HUES64 (cell line): ENCODE results near the gene LRIT2.

ENCODE experiments used
- H3K27ac ChIP-seq: 2 replicates; pipeline ENCODE4 v1.7.0; 2013; ENCODE audit warnings: low read depth, low read length, inconsistent platforms
- H3K27me3 ChIP-seq: 2 replicates; pipeline ENCODE4 v1.6.1; 2013; ENCODE audit warnings: mild to moderate bottlenecking, low read length; ENCODE audit not compliant: insufficient read depth
- H3K36me3 ChIP-seq: 2 replicates; pipeline ENCODE4 v1.6.1; 2013; ENCODE audit warnings: mild to moderate bottlenecking, low read length; ENCODE audit not compliant: insufficient read depth
- H3K4me1 ChIP-seq: 2 replicates; pipeline ENCODE4 v1.6.1; 2013; ENCODE audit warnings: mild to moderate bottlenecking, low read length, moderate library complexity; ENCODE audit not compliant: insufficient read depth
- H3K4me3 ChIP-seq: 2 replicates; pipeline ENCODE4 v1.5.1; 2013; ENCODE audit warnings: mild to moderate bottlenecking, low read length, moderate library complexity
- H3K9ac ChIP-seq: 2 replicates; pipeline ENCODE4 v1.6.1; 2013; ENCODE audit warnings: mild to moderate bottlenecking, low read depth, low read length
- H3K9me3 ChIP-seq: 2 replicates; pipeline ENCODE4 v1.6.1; 2013; ENCODE audit warnings: low read depth, low read length; ENCODE audit not compliant: insufficient read depth
- WGBS: fragments of 150-250, 120-280 bp; methylation state at CpG from one replicate; pipeline ENCODE4 v1.1.7; 2013; ENCODE audit warnings: missing lambda C conversion rate; 5-methylcytosine and 5-hydroxymethylcytosine counted together

Gene LRIT2

DNA sequence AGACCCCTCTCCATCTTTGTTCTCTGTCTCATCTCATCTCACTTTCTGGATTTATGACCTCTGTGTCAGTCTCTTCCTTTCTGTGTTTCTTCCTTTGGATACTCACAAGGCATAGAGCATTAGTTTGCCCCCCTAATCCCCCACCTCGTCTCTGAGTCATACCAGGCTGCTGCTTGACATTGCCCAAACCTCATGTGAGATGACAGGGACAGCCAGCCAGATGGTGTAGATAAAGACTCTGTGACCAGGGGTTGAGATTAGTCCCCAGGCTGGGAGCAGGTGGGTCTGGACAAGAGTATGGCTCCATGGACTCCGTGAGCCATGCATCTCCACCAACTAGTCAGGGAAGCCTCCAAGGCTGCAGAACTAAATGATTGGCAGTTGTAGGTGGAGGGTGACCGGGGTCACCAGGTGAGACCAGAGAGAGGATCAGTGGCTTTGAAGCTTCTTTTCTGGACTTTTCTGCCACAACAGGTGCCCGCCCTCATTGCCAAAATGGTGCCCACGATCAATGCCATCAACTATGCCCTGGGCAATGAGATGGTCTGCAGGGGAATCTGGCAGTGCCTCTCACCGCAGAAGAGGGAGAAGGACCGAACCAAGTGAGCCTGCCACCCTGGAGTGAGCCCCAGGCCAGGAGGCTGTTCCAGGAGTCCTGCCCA, 32.8 kb upstream of the LRIT2 start:
- 93% methylated on average over 7 of the region's 7 CpGs for WGBS
- no peaks in the 10 kb centered on the region for H3K4me1 ChIP-seq
- H3K36me3 ChIP-seq, result no peaks in the 10 kb centered on the region
- H3K27ac ChIP-seq, result no peak overlapping the region
- H3K9ac ChIP-seq, result no peak overlapping the region
- H3K27me3 ChIP-seq, result peaks cover 11% of the 10 kb centered on the region
- H3K9me3 ChIP-seq, result no peaks in the 10 kb centered on the region
- H3K4me3 ChIP-seq, result no peak overlapping the region

DNA sequence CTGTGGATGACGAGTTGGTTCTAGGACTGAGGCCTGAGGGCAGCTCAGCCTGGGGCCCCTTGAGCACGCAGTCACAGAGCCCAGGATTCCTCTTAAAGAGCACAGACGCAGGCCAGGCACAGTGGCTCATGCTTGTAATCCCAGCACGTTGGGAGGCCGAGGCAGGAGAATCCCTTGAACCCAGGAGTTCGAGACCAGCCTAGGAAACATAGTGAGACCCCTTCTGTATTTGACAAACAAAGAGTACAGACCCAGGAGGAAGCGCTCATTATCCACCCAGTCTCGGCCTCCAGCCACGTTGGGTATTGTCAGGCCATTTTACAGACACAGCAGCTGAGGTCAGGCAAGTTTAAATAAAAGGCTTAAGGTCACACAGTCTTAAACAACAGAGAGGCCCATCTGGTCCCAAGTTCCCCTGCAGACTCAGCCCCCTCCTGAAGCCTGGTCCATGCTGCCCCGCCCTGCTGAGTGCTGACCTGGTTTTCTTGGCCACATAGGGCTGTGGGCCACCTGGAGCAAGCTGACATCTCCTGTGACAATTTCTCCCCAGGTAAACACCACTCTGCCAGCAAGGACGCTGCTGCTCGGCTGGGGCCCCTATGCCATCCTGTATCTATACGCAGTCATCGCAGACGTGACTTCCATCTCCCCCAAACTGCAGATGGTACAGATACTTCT, 32.1 kb upstream of the LRIT2 start:
- Histone ChIP-seq H3K27ac (no peak overlapping the region), H3K4me1 (no peaks in the 10 kb centered on the region), H3K27me3 (peaks cover 11% of the 10 kb centered on the region), H3K4me3 (no peak overlapping the region), H3K36me3 (no peaks in the 10 kb centered on the region), H3K9me3 (no peaks in the 10 kb centered on the region), H3K9ac (no peak overlapping the region)
- 85% methylated on average over 15 of the region's 15 CpGs for WGBS

DNA sequence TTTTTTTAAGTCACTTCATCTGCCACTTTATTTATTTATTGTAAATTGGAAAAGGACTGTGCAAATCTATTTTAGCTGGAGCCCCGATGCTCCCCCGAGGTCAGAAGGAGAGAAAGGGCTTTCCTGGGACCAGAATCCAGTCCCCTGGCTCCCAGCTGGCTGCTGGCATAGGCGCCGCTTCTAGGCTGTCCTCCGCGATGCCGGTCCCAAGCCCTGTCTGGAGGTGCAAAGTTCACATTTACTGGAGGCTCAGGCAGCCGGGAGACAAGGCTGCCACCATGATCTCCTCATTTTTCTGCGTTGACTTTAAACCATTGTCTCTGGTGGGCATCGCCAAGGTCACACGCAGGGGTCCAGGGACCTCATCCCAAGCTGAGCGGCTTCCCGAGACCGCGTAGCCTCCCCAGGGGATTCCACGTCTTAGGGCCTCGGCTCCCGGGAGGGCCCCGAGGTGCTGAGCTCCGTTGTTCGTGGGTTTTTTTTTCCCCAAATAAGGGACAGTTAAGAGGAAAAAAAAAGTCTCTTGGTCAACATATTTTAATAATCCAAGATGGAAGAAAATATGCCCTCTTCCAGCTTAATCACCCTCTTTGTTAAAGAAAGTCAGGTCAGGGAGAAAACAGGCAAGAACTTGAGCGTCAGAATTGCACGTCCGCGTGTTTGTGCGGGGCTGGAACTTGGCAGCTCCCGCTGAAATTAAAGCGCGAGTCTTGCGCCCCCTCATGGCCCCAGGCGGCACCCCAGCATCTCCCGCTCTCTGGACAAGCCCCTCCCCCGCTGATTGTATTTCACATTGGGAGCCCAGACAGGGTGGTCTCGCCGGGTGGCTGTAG, 31.4 kb upstream of the LRIT2 start:
- Histone ChIP-seq H3K4me1 (no peaks in the 10 kb centered on the region), H3K27ac (no peak overlapping the region), H3K4me3 (no peak overlapping the region), H3K27me3 (peaks cover 11% of the 10 kb centered on the region), H3K9me3 (no peaks in the 10 kb centered on the region), H3K9ac (no peak overlapping the region), H3K36me3 (no peaks in the 10 kb centered on the region)
- WGBS, result 71% methylated on average over 34 of the region's 35 CpGs

DNA sequence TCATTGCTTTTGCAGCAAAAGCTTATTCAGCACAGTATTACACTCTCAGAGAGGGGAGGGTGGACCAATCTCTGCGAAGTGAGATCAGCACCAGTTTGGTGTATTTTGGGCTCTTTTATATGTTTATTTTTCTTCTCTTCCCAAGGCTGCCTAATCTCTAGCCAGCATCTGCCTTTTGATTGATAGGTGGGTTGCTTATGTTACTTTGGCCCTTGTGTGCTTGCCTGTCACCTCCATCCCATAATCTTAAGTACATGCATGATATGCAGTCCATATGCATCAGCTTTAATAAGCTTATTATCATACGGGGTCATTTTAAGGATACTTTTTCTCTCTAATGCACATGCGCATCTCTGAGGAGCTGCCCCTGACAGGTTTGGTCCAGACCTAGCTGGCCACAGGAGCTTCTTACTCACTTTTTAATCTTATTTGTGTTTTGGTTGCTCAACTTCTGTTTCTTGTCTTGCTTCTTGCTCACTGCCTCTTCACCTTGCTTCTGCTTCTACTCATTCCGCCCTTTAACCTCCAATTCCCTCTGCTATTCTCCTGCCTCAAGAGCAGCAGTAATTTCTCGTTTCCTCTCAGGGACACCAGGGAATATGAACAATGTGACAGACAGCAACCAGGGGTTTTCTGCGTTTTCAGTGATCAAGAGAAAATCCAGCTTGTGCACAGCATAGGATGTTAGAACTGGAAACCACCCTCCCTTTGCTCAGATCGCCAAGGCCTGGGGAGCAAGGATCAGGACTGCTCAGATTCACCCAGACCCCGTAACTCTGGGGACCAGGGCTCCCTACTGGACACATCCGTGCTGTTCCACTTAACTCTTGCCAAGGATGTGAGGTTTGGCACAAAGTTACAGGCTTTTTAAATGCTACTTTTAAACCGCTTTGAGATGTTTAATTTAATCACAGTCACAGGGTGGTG, 29.5 kb upstream of the LRIT2 start:
- H3K27ac ChIP-seq, result no peak overlapping the region
- no peak overlapping the region for H3K9ac ChIP-seq
- no peaks in the 10 kb centered on the region for H3K9me3 ChIP-seq
- H3K4me1 ChIP-seq, result no peaks in the 10 kb centered on the region
- H3K4me3 ChIP-seq, result no peak overlapping the region
- H3K27me3 ChIP-seq, result peaks cover 11% of the 10 kb centered on the region
- no peaks in the 10 kb centered on the region for H3K36me3 ChIP-seq
- WGBS, result 89% methylated on average over 9 of the region's 10 CpGs

DNA sequence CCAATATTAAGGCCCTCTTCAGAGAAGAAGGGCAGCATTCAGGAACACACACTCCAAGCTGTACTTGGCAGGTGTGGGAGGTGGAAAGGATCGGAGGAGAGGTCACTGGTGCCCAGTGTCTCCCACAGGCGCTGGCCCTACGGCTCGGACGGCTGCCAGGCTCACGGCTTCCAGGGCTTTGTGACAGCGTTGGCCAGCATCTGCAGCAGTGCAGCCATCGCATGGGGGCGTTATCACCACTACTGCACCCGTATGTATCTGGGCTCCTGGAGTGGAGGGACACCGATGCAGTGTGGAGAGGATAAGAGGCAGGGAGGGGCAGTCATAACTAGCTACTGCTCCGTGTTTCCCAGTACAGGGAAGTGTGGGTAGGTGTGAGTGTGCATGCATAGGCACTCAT, 23.4 kb upstream of the LRIT2 start:
- Histone ChIP-seq H3K9ac (no peak overlapping the region), H3K9me3 (no peaks in the 10 kb centered on the region), H3K36me3 (no peaks in the 10 kb centered on the region), H3K27ac (no peak overlapping the region), H3K4me3 (no peak overlapping the region), H3K27me3 (no peaks in the 10 kb centered on the region), H3K4me1 (no peaks in the 10 kb centered on the region)
- 93% methylated on average over 12 of the region's 12 CpGs for WGBS

DNA sequence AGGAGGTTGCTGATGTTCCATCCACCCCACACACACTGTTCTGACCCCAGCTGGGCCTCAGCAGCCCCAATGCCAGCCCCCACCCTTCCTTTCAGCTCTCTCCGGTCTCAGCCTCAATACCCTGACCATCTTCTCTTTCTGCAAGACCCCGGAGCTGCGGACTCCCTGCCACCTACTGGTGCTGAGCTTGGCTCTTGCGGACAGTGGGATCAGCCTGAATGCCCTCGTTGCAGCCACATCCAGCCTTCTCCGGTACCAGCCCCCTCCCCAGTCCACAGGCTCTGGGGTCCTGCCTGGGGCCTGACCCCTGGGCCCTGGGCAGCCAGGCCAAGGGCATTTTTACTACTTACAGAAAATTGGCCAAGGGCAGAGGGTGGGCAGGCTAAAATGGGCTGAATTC, 22.2 kb upstream of the LRIT2 start:
- Histone ChIP-seq H3K4me3 (no peak overlapping the region), H3K9ac (no peak overlapping the region), H3K27me3 (no peaks in the 10 kb centered on the region), H3K4me1 (no peaks in the 10 kb centered on the region), H3K36me3 (no peaks in the 10 kb centered on the region), H3K9me3 (no peaks in the 10 kb centered on the region), H3K27ac (no peak overlapping the region)
- 91% methylated on average over 6 of the region's 6 CpGs for WGBS

DNA sequence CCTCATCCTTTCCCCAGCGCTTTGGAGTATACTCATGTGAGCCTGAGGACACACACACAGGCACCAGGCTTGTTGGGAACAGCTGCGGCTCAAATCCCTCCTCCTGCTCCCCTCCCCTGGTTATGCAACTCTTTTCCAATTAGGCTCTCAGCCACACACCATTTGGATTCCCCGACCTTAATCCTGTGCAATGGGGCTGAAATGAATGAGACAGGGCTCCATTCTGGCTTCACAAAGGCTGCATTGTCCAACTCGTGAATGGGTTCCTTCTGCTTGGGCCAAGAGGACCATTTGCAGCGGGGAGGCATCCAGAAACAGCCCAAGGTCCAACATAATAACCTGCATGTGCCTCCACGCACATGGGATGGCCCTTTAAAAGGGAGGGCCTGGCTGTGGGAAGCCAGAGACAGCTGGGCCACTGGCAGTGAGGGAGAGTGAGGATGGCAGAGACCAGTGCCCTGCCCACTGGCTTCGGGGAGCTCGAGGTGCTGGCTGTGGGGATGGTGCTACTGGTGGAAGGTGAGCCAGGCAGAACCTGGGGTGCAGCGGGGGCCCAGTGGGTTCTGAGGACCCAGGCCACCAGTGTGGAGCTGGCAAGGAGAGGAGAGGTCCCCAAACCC, 19.4 kb upstream of the LRIT2 start, which contains the start of gene RGR:
Gene RGR, plus strand, starts transcription at position 403 of the 620 bp plus-strand sequence. Its CDS starts 38 bp downstream, at position 441.
- no peaks in the 10 kb centered on the region for H3K27me3 ChIP-seq

DNA sequence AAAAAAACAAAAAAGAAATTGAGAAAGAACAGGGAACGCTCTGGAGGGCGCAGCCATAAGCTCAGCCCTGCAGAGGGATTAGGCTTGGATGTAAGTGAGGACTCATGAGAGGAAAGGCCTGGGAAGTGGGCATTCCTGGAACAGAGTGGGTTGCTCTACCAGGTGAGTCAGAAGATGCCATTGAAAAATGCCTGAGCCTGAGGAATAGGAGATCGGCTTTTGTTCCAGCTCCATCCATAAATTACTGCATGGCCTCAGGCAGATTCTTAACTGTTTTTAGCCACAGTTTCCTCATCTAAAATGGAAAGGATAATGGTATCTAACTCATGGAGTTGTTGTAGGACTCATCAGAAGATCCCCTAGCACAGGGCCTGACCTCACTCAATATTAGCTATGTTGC, 18.4 kb upstream of the LRIT2 start:
- no peak overlapping the region for H3K4me3 ChIP-seq
- no peak overlapping the region for H3K9ac ChIP-seq
- H3K27me3 ChIP-seq, result no peaks in the 10 kb centered on the region
- H3K4me1 ChIP-seq, result no peaks in the 10 kb centered on the region
- no peaks in the 10 kb centered on the region for H3K36me3 ChIP-seq
- no peak overlapping the region for H3K27ac ChIP-seq
- H3K9me3 ChIP-seq, result no peaks in the 10 kb centered on the region
- 91% methylated on average over 3 of the region's 3 CpGs for WGBS

More for the DNA sequence above, 19.4 kb upstream of the LRIT2 start, which contains the start of gene RGR:
- Histone ChIP-seq H3K9ac (no peak within 1 kb of the TSS), H3K36me3 (no peaks in the 10 kb centered on the region), H3K4me3 (no peak within 1 kb of the TSS), H3K4me1 (no peaks in the 10 kb centered on the region), H3K9me3 (no peaks in the 10 kb centered on the region), H3K27ac (no peak within 1 kb of the TSS)
- 87% methylated on average over 9 of the region's 9 CpGs for WGBS

DNA sequence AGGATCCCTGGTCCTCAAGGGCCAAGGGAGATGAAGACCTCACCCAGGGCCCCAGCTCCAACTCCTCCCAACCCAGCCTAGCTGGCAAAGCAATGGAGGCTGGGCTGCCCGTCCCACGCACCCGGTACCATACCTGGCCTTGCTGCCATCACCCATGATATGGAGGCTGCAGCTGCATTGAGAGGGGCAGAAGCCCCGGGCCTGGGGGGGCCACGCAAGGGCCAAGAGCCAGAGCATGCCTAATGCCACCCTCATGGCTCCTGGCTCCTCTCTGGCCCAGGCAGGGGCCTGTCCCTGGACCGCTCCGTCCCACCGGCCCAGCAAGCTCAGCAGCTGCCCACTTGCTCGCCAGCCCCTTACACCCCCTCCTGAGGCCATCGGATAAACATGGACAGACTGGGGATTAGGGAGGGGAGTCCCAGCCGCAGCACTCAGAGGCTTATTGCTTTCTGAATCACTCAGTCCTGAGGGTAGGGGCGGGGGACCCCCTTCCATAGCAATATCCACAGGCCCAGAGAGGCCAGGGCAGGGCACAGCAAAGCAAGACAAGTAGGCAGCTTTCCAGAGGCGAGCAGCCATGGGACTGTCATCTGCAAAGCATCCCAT, 15.9 kb upstream of the LRIT2 start, which contains the start of gene LRIT1:
Gene LRIT1, minus strand, starts transcription at position 362 of the 606 bp plus-strand sequence. Its CDS starts 107 bp downstream, at position 255.
- Histone ChIP-seq H3K4me1 (no peaks in the 10 kb centered on the region), H3K9ac (no peak within 1 kb of the TSS), H3K27ac (no peak within 1 kb of the TSS), H3K27me3 (peaks cover 10% of the 10 kb centered on the region; the same call in 1 of the 2 replicates), H3K9me3 (no peaks in the 10 kb centered on the region), H3K4me3 (no peak within 1 kb of the TSS), H3K36me3 (no peaks in the 10 kb centered on the region)
- WGBS, result 93% methylated on average over 13 of the region's 13 CpGs

DNA sequence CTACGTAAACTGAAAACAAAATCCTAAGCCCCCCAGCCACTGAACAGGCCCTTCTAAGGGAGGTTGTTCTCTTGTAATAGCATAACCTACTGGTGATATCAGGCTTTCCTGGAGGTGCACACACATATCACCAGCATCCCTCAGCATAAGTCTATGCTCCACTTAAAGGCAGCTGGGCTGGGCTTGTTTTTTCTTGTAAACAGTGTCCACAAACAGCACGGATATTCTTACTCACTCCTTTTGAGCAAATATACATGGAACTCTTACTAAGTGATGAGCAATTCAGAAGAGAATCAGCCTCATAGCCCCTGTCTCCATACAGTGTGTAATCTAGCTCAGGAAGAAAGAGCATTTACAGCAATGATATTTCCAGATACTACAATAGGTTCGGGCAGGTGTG, 13.6 kb upstream of the LRIT2 start:
- H3K27me3 ChIP-seq, result peaks cover 10% of the 10 kb centered on the region; the same call in 1 of the 2 replicates
- H3K9me3 ChIP-seq, result no peaks in the 10 kb centered on the region
- H3K27ac ChIP-seq, result no peak overlapping the region
- H3K9ac ChIP-seq, result no peak overlapping the region
- no peak overlapping the region for H3K4me3 ChIP-seq
- no peaks in the 10 kb centered on the region for H3K36me3 ChIP-seq
- H3K4me1 ChIP-seq, result no peaks in the 10 kb centered on the region
- WGBS, result 92% methylated on average over 2 of the region's 3 CpGs
